Neural crest cell (in vitro differentiated cells): ENCODE data around the gene CHIA. TPM values are rescaled to one million over a fixed set of nuclear protein-coding genes. Genes with fewer than 3 reads are reported as not detected.
"Not testable (repeated sequence)": the region's sequence is repeated elsewhere in the genome, so short reads cannot be mapped to it uniquely, and the experiment has no call there.

Experiments used
- DNase-seq: peaks from one replicate; pipeline ENCODE4 v3.0.0; 2021; ENCODE audit warnings: low read depth, mixed read lengths, low spot score
- H3K27ac Mint-ChIP-seq: one replicate; pipeline ENCODE4 v1.8.0; 2021; ENCODE audit warnings: mild to moderate bottlenecking, mixed read lengths; ENCODE audit not compliant: unreplicated experiment
- H3K27me3 Mint-ChIP-seq: 2 replicates; pipeline ENCODE4 v1.8.0; 2021; ENCODE audit warnings: low read depth, mild to moderate bottlenecking, mixed read lengths
- H3K36me3 Mint-ChIP-seq: 2 replicates; pipeline ENCODE4 v1.8.0; 2021; ENCODE audit warnings: low read depth, mild to moderate bottlenecking, mixed read lengths
- H3K4me1 Mint-ChIP-seq: 2 replicates; pipeline ENCODE4 v1.8.0; 2021; ENCODE audit warnings: mixed read lengths
- H3K4me3 Mint-ChIP-seq: one replicate; pipeline ENCODE4 v1.8.0; 2021; ENCODE audit warnings: mild to moderate bottlenecking, mixed read lengths
- H3K9me3 Mint-ChIP-seq: 2 replicates; pipeline ENCODE4 v1.8.0; 2021; ENCODE audit warnings: mixed read lengths
- CTCF ChIP-seq: fragments of 200-600 bp; sonication (generic); conservative IDR thresholded peaks from 2 replicates; pipeline ENCODE4 v1.5.0; 2021; ENCODE audit warnings: antibody characterized with exemption, mild to moderate bottlenecking
- total RNA-seq: library from RNA; stranded (reverse); gene quantifications from 2 replicates; pipeline ENCODE4 v1.2.1, GENCODE V29; 2021

Gene CHIA
- total RNA-seq, 1 donor from 2014 or later, result not detected

DNA sequence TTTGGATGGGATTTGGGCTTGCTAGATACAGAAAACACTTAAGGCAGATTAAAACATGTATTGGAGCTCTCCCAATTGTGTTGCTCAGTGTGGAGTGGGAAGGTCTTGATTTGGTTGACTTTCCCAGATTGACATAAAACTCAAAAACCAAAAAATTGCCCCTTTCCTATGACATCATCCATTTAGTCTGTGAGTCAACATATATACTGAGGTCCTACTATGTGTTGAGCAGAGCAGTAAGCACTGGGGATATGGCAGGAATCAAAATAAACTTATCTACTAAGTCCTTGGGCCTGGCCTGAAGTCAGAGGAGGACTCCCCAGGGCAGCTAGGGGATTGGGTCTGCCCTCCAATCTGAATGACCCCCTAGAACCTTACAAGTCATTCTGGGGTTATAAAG is 61.0 kb downstream of the CHIA start:
- H3K4me3 Mint-ChIP-seq, result no peak overlapping the region
- peaks cover 6% of the 10 kb centered on the region for H3K4me1 Mint-ChIP-seq
- no peak for TF ChIP-seq CTCF
- H3K27me3 Mint-ChIP-seq, result peaks cover 10% of the 10 kb centered on the region
- H3K36me3 Mint-ChIP-seq, result no peaks in the 10 kb centered on the region
- no peak overlapping the region for H3K27ac Mint-ChIP-seq
- DNase-seq, result no peak
- peaks cover 4% of the 10 kb centered on the region for H3K9me3 Mint-ChIP-seq

DNA sequence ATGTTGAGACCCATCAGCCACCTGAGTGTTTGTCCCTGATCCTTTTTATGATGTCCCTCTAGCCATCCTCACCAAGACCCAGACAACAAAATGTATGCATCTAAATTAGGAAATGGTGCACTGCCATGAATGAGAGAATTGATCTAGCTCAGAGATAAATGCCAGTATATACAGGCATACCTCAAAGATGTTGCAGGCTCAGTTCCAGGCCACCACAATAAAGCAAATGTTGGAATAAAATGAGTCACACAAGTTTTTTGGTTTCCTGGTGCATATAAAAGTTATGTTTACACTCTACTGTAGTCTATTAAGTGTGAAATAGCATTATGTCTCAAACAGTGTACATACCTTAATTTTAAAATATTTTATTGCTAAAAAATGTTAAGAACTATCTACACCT is 63.9 kb downstream of the CHIA start:
- DNase-seq, result no peak
- TF ChIP-seq CTCF, result no peak
- Mint-ChIP-seq H3K27ac (no peak overlapping the region), H3K27me3 (no peaks in the 10 kb centered on the region), H3K4me3 (no peak overlapping the region), H3K9me3 (peaks cover 4% of the 10 kb centered on the region), H3K4me1 (no peaks in the 10 kb centered on the region), H3K36me3 (no peaks in the 10 kb centered on the region)

GRCh38 chr1:111358964-111359363 is 68.3 kb downstream of the CHIA start:
- no peak overlapping the region for H3K27ac Mint-ChIP-seq
- H3K4me3 Mint-ChIP-seq, result no peak overlapping the region
- H3K27me3 Mint-ChIP-seq, result no peaks in the 10 kb centered on the region
- H3K36me3 Mint-ChIP-seq, result no peaks in the 10 kb centered on the region
- no peak for TF ChIP-seq CTCF
- no peak for DNase-seq
- no peaks in the 10 kb centered on the region for H3K4me1 Mint-ChIP-seq
- H3K9me3 Mint-ChIP-seq, result peaks cover 4% of the 10 kb centered on the region

- Mint-ChIP-seq H3K27ac (no peak overlapping the region), H3K4me3 (no peak overlapping the region), H3K27me3 (no peaks in the 10 kb centered on the region), H3K36me3 (no peaks in the 10 kb centered on the region), H3K9me3 (peaks cover 4% of the 10 kb centered on the region), H3K4me1 (no peaks in the 10 kb centered on the region)
- no peak for TF ChIP-seq CTCF
- no peak for DNase-seq
Observed at GRCh38 chr1:111359376-111359775, 68.7 kb downstream of the CHIA start.

DNA sequence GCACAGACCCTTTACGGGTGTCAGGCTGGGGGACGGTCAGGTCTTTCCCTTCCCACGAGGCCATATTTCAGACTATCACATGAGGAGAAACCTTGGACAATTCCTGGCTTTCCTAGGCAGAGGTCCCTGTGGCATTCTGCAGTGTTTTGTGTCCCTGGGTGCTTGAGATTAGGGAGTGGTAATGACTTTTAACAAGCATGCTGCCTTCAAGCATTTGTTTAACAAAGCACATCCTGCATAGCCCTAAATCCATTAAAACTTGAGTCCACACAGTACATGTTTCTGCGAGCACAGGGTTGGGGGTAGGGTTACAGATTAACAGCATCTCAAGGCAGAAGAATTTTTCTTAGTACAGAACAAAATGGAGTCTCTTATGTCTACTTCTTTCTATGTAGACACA is 69.6 kb downstream of the CHIA start:
- H3K27ac Mint-ChIP-seq, H3K36me3 Mint-ChIP-seq, H3K27me3 Mint-ChIP-seq, H3K4me3 Mint-ChIP-seq, H3K9me3 Mint-ChIP-seq, DNase-seq, H3K4me1 Mint-ChIP-seq: not testable (repeated sequence)

DNA sequence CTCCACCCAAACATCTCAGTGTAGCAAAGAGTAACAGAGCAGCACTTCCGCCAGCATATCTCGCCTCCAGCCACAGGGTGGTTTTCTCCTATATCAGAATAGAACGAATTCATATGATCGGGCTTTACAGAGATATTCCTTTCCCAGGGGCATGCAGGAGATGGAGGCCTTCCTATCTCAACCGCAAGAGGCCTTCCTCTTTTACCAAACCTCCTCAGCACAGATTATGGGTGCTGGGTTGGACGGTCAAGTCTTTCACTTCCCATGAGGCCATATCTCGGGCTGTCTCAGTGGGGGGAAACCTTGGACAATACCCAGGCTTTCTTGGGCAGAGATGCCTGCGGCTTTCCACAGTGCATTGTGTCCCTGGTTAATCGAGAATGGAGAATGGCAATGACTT is 71.1 kb downstream of the CHIA start:
- Mint-ChIP-seq H3K4me3 (no peak overlapping the region), H3K4me1 (peaks cover 5% of the 10 kb centered on the region), H3K27ac (no peak overlapping the region), H3K27me3 (peaks cover 15% of the 10 kb centered on the region), H3K9me3 (no peaks in the 10 kb centered on the region), H3K36me3 (no peaks in the 10 kb centered on the region)
- no peak for DNase-seq
- no peak for TF ChIP-seq CTCF
